HG02571 (cell line): Measurements from ENCODE around the gene RFC3.

Experiments used
- ATAC-seq: cut with Tn5 transposase; IDR thresholded peaks from one replicate; pipeline ENCODE4 v1.9.1; 2021; ENCODE audit warnings: mild to moderate bottlenecking, moderate library complexity; ENCODE audit not compliant: unreplicated experiment

The RFC3 gene

GRCh38 chr13:33863188-33863789, 45.3 kb downstream of the RFC3 start:
- no peak for ATAC-seq

DNA sequence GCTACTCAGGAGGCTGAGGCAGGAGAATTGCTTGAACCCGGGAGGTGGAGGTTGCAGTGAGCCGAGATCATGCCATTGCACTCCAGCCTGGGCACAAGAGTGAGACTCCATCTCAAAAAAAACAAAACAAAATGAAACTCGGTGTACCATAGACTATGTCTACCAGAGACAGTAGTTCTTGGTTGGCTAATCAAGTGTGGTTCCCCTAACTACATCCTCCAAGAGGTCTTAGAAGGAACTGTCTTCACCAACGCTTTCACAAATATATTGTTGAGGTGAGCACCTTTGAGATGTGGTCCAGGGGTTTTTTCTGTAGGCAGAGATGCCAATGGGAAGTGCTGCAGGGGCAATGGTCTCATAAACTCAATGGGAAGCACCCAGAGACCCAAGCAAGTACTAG, 48.0 kb downstream of the RFC3 start:
- ATAC-seq: no peak

DNA sequence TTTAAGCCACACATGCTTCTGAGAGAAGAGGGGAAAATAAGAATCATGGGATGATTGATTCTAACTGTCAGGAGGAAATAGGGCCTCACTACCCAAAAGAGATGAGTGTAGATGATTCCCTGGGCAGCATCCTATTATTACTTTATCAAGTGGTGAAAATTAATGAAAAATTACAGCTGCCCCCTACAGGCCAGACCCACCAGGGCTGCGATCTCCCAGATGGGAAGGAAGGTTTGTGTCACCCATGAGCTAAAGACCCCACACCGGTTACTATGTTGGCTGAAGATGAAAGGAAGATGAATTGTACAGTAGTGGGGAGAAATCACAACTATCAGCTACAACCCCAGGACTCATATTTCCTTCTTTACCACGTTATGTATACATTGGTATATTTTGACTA, 49.5 kb downstream of the RFC3 start:
- no peak for ATAC-seq

GRCh38 chr13:33868343-33868994, 50.5 kb downstream of the RFC3 start:
- ATAC-seq: no peak

- no peak for ATAC-seq
Observed at GRCh38 chr13:33869005-33869404, 51.1 kb downstream of the RFC3 start.

- no peak for ATAC-seq
Observed at GRCh38 chr13:33870046-33870668, 52.2 kb downstream of the RFC3 start.

DNA sequence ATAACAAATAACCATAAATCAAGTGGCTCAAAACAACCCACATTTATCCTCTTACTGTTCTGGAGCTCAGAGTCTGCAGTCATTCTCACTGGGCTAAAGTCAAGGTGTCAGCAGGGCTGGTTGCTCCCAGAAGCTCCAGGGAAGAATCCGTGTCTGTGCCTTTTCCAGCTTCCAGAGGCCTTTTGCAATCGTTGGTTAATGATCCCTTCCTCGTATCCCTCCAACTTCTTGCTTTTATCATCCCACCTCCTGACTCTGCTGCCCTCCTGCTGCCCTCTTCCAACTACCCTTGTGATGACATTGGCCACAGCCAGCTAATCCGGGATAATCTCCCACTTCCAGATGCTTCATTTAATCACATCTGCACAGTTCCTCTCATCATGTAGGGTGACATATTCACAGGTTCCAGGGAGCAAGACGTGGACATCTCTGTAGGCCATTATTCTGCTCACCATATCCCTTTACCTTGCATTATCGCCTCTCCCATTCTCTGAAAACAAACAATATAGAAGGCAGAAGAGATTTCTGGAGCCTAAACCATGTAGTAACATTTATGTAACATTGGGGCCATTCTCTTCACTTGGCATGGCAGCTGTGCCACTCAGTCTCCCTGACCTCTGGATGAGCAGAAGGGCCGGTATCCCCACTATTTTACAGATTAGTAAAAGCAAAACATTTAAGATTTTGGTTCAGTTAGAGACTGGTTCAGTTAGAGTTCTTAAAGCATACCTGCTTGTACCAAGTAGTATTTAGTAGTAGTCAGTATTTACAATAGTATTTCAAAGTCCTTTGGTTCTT, 53.5 kb downstream of the RFC3 start:
- no peak for ATAC-seq

DNA sequence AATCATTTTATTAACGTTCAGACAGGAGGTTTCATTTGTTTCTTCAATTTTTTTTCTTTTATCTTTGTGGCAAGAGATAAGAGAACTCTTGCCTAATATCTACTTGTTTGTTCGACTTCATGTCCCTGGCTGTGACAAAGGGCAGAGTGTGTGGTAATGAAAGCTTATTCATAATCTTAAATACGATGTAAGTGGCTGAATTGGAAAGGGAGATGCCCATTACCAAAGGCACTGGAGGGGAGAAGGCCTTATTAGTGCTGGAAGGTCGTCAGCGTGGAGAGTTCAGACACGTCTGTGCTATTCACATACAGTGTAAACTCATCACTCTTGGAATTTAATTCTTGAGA, 54.0 kb downstream of the RFC3 start:
- ATAC-seq: no peak

- ATAC-seq: no peak
Observed at GRCh38 chr13:33873251-33873908, 55.4 kb downstream of the RFC3 start.

DNA sequence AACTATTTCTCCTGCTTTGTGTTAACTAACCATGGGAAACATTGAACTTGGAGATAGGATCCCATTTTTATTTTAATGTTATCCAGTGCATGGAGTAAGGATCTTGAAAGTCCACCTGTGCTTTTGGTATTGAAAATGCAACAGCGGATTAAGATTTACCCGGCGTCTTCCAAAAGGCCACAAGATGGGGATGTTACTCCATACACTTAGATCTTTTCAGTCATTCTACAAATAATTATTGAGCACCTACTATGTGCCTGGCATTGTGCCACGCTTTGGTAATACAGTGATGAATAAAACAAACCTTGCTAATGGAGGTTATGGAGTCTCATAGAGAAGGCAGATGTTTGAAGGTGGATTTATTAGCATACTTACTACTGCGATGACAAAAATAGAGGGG, 56.9 kb downstream of the RFC3 start:
- no peak for ATAC-seq

DNA sequence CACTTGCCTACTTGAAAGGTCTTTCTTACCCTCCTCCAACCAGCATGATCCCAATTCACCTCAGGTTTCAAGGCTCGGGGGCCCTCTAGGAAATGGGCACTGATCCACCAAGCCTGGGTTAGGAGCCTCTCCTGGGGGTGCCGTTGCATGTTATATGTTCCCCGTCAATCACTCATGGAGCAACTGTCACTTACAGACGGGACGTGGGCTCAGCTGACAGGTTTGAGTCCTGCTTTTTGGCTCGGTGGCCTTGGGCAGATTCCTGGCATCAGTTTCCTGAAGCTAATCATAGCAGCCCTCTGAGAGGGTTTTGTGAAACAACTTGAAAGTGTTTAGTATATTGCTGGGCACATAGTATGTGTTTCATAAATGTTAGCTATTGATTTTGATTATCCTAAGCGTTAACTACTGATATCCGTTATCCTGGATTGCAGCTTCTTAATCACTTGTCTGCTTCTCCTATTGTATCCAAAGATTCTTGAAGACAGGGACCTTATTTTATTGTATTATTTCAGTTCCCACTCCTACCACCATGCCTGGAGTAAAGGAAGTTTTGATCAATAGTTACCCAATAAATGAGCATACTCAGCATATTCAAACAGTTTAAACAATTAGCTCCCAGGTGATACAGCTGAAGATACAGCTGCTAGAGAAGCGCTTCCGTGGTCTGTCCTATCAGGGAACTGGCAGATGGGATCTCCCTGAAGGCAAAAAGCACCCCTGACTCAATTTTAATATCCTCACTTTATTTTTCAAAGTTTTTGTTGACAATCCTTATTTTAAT, 57.9 kb downstream of the RFC3 start:
- ATAC-seq: no peak

GRCh38 chr13:33876716-33877394, 58.9 kb downstream of the RFC3 start:
- no peak for ATAC-seq

GRCh38 chr13:33879118-33879517, 61.2 kb downstream of the RFC3 start:
- no peak for ATAC-seq

DNA sequence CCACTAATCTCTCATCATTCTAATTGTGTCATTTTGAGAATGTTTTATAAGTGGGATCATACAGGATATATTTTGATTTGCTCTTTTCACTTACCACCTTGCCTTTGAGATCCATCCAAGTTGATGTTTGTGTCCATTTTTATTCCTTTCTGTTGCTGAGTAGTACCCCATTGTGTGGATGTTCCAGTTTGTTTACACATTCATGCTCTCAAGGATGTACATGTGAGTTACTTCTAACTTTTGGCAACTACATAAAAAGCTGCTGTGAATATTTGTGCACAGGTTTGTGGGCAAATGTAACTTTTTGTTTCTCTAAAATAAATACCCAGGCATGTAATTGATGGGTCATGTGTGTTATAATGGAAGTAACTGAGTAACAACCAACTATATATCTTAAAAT, 64.9 kb downstream of the RFC3 start:
- ATAC-seq: no peak

GRCh38 chr13:33884531-33885220, 66.7 kb downstream of the RFC3 start:
- no peak for ATAC-seq
